NCI-H82 (cell line): ENCODE measurements around the gene STX7.

Experiments used
- DNase-seq: peaks from one replicate; lab custom pipeline; 2025; lab: John Stamatoyannopoulos, UW

STX7 gene

DNA sequence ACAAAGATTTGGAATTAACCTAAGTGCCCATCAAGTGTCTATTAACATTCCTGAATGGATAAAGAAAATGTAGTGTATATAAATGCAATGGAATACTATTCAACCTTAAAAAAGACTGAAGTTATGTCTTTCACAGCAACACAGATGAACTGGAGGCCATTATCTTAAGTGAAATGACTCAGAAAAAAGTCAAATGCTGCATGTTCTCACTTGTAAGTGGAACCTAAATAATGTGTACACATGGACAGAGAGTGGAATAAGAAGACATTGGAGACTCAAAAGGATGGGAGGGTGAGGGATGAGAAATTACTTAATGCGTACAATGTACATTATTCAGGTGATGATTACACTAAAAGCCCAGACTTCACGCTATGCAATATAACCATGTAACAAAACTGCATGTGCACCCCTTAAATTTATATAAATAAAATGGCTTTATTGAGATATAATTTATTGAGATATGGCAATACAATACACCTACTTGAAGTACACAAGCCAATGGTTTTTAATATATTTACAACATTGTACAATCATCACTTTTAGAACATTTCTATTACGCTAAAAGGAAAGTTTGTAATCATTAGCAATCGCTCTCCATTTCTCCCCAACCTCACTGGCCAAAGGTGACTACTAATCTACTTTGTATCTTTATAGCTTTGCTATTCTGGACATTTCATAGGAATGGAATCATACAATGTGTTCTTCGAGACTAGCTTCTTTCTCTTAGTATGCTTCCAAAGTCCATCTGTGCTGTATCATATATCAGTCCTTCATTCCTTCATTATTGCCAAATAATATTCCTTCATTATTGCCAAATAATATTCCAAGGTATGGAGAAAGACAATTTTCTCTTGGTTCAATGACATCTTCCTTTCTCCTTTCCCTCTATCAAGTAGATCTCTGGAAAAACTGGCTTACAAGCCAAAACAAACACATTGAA is 5.8 kb downstream of the STX7 start:
- no peak for DNase-seq

DNA sequence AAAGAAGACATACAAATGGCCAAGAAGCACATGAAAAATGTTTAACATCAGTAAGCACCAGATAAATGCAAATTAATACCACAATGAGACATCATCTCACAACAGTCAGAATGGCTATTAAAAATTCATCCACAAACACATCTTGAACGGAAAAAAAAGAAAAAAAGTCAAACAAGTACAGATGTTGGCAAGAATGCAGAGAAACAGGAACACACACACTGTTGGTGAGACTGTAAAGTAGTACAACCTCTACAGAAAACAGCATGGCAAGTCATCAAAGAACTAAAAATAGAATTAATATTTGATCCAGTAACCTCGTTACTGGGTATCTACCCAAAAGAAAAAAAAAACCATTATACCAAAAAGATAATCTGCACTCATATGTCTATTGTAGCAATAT is 6.5 kb downstream of the STX7 start:
- DNase-seq: no peak

DNA sequence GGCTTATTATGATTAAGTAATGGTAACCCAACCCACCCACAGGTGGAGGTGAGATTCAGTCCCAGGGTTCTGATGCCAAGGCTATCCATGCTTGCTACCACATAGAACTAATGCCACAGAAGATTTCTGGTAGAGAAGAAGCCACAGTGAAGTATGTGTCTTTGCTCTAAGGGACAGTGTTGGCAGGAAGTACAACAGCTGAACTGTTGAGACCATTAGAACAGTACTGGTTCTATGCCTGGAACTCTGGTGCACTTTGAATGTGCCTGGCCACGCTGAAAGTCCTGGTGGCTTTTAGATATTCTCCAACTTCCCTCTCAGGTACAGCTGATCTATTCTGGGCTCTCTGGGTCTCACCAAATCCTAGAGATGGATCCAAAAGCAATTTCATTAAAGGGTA is 7.8 kb downstream of the STX7 start:
- no peak for DNase-seq

DNA sequence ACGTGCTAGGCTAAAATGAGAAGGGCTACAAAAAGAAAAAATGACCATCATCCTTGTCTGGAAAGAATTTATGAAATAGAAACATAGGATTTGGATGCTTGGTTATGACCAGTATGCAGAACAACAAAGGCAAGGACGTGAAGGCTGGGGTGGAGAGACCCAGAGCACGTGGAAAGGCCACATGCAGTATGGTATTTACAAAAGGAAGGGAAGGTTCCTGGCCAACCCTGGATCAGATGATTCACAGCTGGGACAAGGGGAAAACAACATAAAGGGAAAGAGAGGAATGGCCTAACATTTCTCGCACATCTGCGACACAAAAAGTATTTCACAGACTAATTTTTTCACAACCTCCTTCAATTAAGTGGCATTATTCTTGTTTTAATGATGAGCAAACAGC is 8.2 kb downstream of the STX7 start:
- no peak for DNase-seq

DNA sequence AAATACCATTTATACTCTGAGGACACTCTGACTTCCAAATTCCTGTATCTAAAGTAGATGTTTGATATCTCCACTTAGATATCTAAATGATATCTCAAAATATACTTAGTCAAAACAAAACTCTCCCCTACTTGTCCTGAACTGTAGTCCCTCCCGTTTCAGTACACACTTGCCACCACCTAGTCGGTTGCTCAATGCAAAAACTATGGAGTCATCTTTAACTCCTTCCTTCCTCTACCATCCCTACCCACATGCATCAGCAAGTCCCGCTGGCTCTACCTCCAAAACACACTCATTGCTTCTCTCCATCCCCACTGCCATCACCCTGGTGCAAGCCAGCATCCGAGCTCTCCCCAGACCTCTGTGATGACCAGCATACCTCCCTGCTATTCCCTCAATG is 13.2 kb downstream of the STX7 start:
- DNase-seq: no peak

DNA sequence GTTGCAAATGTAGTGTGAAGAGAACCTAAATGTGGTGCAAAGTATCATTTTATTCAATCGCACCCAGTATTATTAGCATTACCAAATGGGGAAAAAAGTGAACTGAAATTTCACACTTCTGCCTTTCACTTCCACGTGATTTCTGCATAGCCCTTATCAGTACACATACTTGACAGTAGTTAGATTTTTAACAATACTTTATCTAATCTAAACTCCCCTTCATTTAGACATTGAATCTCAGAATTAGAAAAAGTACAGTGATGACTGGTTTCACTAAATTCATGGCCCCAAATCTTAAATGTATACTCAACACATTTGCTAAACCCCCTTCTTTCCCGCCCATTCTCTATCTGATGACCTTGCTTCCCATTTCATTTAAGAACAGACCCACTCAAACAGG is 14.3 kb downstream of the STX7 start:
- no peak for DNase-seq

- DNase-seq: no peak
Observed at GRCh38 chr6:132496519-132497180, 16.3 kb downstream of the STX7 start.

- DNase-seq: no peak
Observed at GRCh38 chr6:132495604-132496079, 17.3 kb downstream of the STX7 start.

DNA sequence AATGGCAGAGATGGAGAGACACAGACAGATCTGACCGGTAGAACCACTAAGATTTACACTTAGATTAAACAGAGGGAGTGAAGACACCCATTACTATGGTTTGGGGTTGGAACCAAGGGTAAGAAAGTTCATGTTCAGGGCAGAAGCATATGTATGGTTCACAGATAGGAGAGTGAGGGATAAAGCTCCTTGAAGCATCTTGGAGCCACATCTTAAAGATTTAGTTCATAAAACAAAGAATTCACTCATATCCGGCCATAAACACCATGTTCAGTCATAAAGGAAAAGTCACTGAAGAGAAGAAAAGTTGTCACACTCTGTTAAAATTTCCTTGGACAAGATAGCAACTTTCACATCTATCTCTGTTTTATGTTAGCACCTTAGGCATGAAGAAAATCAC is 18.0 kb downstream of the STX7 start:
- DNase-seq: no peak

GRCh38 chr6:132491881-132492280 is 21.0 kb downstream of the STX7 start:
- no peak for DNase-seq

GRCh38 chr6:132491303-132491702 is 21.6 kb downstream of the STX7 start:
- DNase-seq: no peak

DNA sequence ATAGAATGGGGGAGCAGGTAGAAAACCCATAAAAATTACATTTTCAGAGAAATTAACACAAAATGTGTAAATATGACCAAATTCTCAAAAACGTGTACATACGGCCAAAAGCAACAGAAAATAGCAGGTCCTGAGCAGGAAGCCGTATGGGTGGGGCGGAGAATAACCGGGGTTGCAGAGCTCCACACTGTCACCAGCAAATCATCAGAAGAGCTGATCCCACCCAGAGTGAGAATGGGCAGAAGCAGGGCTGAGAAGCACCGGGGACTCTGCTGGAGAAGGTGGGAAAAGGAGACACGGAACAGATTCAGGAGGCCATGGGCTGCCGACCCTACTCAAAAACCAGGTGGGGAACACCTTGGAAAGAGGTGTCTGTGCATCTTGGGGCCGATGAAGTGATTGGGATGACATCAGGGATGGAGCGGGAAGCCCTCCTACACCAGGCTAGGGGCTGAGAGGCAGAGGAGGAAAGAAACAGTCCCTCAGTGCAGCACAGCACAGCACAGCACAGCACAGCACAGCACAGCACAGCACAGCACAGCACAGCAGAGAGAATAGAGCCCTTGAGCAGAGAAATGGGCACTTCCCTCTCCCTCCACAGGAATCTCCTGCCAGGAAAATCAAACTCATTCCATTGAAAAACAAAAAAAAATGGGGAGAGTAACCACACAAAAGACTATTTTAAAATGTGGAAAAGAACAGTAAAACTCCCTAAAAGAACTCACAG is 22.3 kb downstream of the STX7 start:
- no peak for DNase-seq

- no peak for DNase-seq
Observed at GRCh38 chr6:132490024-132490423, 22.9 kb downstream of the STX7 start.

GRCh38 chr6:132489376-132489775 is 23.5 kb downstream of the STX7 start:
- DNase-seq: no peak

- no peak for DNase-seq
Observed at GRCh38 chr6:132487762-132488161, 25.2 kb downstream of the STX7 start.

GRCh38 chr6:132484680-132485018 is 28.3 kb downstream of the STX7 start:
- DNase-seq: no peak

GRCh38 chr6:132483779-132484679 is 28.9 kb downstream of the STX7 start:
- DNase-seq: peak; percentile 81

- no peak for DNase-seq
Observed at GRCh38 chr6:132482581-132482980, 30.3 kb downstream of the STX7 start.

DNA sequence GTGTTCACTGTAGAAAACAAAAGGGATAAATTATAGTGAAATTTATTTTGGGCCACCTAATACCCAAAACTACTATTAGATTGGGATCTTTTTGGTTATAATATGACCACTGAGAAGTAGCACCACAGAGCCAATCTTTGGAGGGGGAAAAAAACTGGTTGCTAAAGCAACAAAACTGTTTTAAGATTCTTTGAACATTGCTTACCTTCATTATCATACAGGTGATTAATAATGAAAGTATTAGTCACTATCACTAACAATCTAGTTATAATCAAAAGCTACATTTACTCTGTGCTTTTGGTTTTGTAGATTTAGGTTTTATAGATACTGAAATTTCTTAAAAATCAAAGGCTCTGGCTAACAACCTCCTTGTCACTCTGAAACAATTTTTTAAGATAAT is 31.7 kb downstream of the STX7 start:
- no peak for DNase-seq

- no peak for DNase-seq
Observed at GRCh38 chr6:132479131-132479530, 33.8 kb downstream of the STX7 start.

- no peak for DNase-seq
Observed at GRCh38 chr6:132478674-132479073, 34.2 kb downstream of the STX7 start.

- DNase-seq: no peak
Observed at GRCh38 chr6:132478266-132478665, 34.6 kb downstream of the STX7 start.
